Panc1 (cell line): ENCODE data around the gene GOLGA6D.

Experiments used
- POLR2AphosphoS5 ChIP-seq: IDR thresholded peaks from 2 replicates; pipeline ENCODE4 v1.6.1; 2012; ENCODE audit warnings: mild to moderate bottlenecking, low read depth, low read length, moderate library complexity
- REST ChIP-seq, 2 experiments: IDR thresholded peaks; 2 replicates each; pipeline ENCODE4 v1.6.1; 2011 to 2012; ENCODE audit warnings: low read depth in 2 of 2, control low read depth in 1 of 2, low read length in 1 of 2, mild to moderate bottlenecking in 1 of 2, moderate library complexity in 1 of 2; ENCODE audit not compliant: insufficient read depth in 1 of 2
- TCF7L2 ChIP-seq: IDR thresholded peaks from 2 replicates; pipeline ENCODE4 v1.6.1; 2011; ENCODE audit warnings: mild to moderate bottlenecking, low read depth, low read length, inconsistent platforms
- TF ChIP-seq, protein P1 (sequence below): fragments of 450-650 bp; IDR thresholded peaks from 2 replicates; pipeline ENCODE4 v1.5.1; 2017; ENCODE audit warnings: mild to moderate bottlenecking

GRCh38 chr15:75249726-75250125 lies 32.9 kb upstream of the GOLGA6D start:
- TF ChIP-seq, protein P1, sequence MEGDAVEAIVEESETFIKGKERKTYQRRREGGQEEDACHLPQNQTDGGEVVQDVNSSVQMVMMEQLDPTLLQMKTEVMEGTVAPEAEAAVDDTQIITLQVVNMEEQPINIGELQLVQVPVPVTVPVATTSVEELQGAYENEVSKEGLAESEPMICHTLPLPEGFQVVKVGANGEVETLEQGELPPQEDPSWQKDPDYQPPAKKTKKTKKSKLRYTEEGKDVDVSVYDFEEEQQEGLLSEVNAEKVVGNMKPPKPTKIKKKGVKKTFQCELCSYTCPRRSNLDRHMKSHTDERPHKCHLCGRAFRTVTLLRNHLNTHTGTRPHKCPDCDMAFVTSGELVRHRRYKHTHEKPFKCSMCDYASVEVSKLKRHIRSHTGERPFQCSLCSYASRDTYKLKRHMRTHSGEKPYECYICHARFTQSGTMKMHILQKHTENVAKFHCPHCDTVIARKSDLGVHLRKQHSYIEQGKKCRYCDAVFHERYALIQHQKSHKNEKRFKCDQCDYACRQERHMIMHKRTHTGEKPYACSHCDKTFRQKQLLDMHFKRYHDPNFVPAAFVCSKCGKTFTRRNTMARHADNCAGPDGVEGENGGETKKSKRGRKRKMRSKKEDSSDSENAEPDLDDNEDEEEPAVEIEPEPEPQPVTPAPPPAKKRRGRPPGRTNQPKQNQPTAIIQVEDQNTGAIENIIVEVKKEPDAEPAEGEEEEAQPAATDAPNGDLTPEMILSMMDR: no peak
- TF ChIP-seq POLR2AphosphoS5: no peak
- TF ChIP-seq REST (IDR thresholded peaks at IDR 0.05; ENCODE audit: insufficient read depth in 1 of 2, low read depth in 2 of 2, low read length in 1 of 2): no peak
- no peak for TF ChIP-seq TCF7L2
